Fibroblast of lung (primary cell): Measurements from ENCODE around the gene ZPLD1. TPM values are rescaled to one million over a fixed set of nuclear protein-coding genes. Genes with fewer than 3 reads are reported as not detected.

Experiments
- DNase-seq, 2 donors: peaks; one replicate each; pipeline versions ENCODE4 v3.0.0 to v3.0.0-alpha.2; 2010; ENCODE audit warnings: low read depth in 2 of 2
- H2AFZ ChIP-seq: 2 replicates; pipeline ENCODE4 v1.5.1; 2012; ENCODE audit warnings: low read length, control low read depth, inconsistent platforms
- H3K27ac ChIP-seq: 2 replicates; pipeline ENCODE4 v1.5.1; 2011; ENCODE audit warnings: low read length, control low read depth; ENCODE audit not compliant: insufficient read depth
- H3K27me3 ChIP-seq: 2 replicates; pipeline ENCODE4 v1.5.1; 2011; ENCODE audit warnings: mild to moderate bottlenecking, low read length; ENCODE audit not compliant: control insufficient read depth, insufficient read depth
- H3K36me3 ChIP-seq: 2 replicates; pipeline ENCODE4 v1.5.1; 2011; ENCODE audit warnings: low read length; ENCODE audit not compliant: control insufficient read depth, insufficient read depth
- H3K4me1 ChIP-seq: 2 replicates; pipeline ENCODE4 v1.5.1; 2011; ENCODE audit warnings: low read length; ENCODE audit not compliant: control insufficient read depth, insufficient read depth; ENCODE audit errors: extremely low read depth
- H3K4me2 ChIP-seq: 2 replicates; pipeline ENCODE4 v1.5.1; 2011; ENCODE audit warnings: low read length, control low read depth; ENCODE audit not compliant: insufficient read depth; ENCODE audit errors: extremely low read depth
- H3K4me3 ChIP-seq, 4 experiments: fragments of 200-600 bp in 1 of 4; sonication (generic) in 1 of 4; replicated peaks in 1 of 4; 2 replicates each; pipeline ENCODE4 v1.5.1; 2011 to 2016; ENCODE audit warnings: low read length in 4 of 4, low read depth in 3 of 4, mild to moderate bottlenecking in 3 of 4, control low read depth in 2 of 4, inconsistent platforms in 1 of 4, mixed read lengths in 1 of 4; ENCODE audit not compliant: insufficient read depth in 1 of 4; ENCODE audit errors: control extremely low read depth in 1 of 4
- H3K79me2 ChIP-seq: 2 replicates; pipeline ENCODE4 v1.5.1; 2012; ENCODE audit warnings: mild to moderate bottlenecking, low read length, inconsistent platforms; ENCODE audit not compliant: control insufficient read depth, insufficient read depth
- H3K9ac ChIP-seq: 2 replicates; pipeline ENCODE4 v1.5.1; 2011; ENCODE audit warnings: mild to moderate bottlenecking, low read length, control low read depth; ENCODE audit not compliant: insufficient read depth
- H3K9me3 ChIP-seq: 2 replicates; pipeline ENCODE4 v1.5.1; 2012; ENCODE audit warnings: low read depth, low read length; ENCODE audit not compliant: control insufficient read depth, insufficient read depth
- H4K20me1 ChIP-seq: 2 replicates; pipeline ENCODE4 v1.5.1; 2011; ENCODE audit warnings: low read length; ENCODE audit not compliant: control insufficient read depth, insufficient read depth; ENCODE audit errors: extremely low read depth
- EZH2 ChIP-seq: IDR thresholded peaks from 2 replicates; pipeline ENCODE4 v1.5.1; 2012; ENCODE audit warnings: low read length, control low read depth, mild to moderate bottlenecking; ENCODE audit errors: missing control alignments
- polyA plus RNA-seq, 2 donors: library from polyadenylated mRNA; depleted of rRNA in 1 of 2; stranded (reverse) in 1 of 2; unstranded in 1 of 2; fragments of >200 nt; gene quantifications; 2 replicates each; pipeline ENCODE4 v1.2.1, GENCODE V29; 2011 to 2012; ENCODE audit warnings: missing spikeins in 1 of 2
- total RNA-seq: library from RNA; depleted of rRNA; stranded (reverse); fragments of >200 nt; gene quantifications from 2 replicates; pipeline ENCODE4 v1.2.1, GENCODE V29; 2014
- TF ChIP-seq, protein P1 (sequence below), 2 donors: IDR thresholded peaks in 1 of 2; conservative IDR thresholded peaks in 1 of 2; 1 replicate in 1 of 2; 2 replicates in 1 of 2; pipeline ENCODE4 v1.5.1; 2011 to 2012; ENCODE audit warnings: low read length in 2 of 2, control low read depth in 1 of 2, inconsistent platforms in 1 of 2, low read depth in 1 of 2, mild to moderate bottlenecking in 1 of 2

The ZPLD1 gene
- total and polyA plus RNA-seq, 2 donors (not counting 1 experiment from before 2014, with no cell fraction given) = 0.02 to 0.17 TPM

DNA sequence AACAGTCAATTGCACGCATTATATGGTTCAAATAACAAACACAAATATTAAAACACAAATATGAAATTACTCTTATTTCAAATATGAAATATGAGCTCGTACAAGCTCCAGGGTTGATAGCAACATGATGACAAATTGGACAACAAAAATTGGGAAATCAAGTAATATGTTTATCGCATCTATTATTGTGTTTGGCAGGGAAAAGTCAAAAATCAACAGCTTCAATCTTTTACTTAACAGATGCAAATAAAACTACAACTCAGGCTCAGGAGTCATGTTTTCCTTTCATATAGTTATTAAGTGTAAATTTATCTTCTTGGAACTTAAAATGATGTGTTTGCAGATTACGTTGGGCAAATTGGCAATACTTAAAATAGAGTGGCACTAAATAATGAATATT lies 41.4 kb downstream of the ZPLD1 start:
- no peak overlapping the region for H3K9ac ChIP-seq
- H3K4me2 ChIP-seq = no peak overlapping the region
- no peak overlapping the region for H3K27ac ChIP-seq
- no peak for TF ChIP-seq EZH2
- TF ChIP-seq, protein P1, sequence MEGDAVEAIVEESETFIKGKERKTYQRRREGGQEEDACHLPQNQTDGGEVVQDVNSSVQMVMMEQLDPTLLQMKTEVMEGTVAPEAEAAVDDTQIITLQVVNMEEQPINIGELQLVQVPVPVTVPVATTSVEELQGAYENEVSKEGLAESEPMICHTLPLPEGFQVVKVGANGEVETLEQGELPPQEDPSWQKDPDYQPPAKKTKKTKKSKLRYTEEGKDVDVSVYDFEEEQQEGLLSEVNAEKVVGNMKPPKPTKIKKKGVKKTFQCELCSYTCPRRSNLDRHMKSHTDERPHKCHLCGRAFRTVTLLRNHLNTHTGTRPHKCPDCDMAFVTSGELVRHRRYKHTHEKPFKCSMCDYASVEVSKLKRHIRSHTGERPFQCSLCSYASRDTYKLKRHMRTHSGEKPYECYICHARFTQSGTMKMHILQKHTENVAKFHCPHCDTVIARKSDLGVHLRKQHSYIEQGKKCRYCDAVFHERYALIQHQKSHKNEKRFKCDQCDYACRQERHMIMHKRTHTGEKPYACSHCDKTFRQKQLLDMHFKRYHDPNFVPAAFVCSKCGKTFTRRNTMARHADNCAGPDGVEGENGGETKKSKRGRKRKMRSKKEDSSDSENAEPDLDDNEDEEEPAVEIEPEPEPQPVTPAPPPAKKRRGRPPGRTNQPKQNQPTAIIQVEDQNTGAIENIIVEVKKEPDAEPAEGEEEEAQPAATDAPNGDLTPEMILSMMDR (conservative IDR thresholded peaks at IDR 0.05 in 1 of 2, IDR thresholded peaks at IDR 0.05 in 1 of 2; ENCODE audit: low read depth in 1 of 2, low read length in 2 of 2) = no peak
- no peak overlapping the region for H3K4me3 ChIP-seq
- no peak overlapping the region for H2AFZ ChIP-seq
- H3K4me1 ChIP-seq = no peaks in the 10 kb centered on the region
- H4K20me1 ChIP-seq = no peaks in the 10 kb centered on the region
- no peaks in the 10 kb centered on the region for H3K36me3 ChIP-seq
- H3K9me3 ChIP-seq = no peaks in the 10 kb centered on the region
- no peaks in the 10 kb centered on the region for H3K79me2 ChIP-seq
- H3K27me3 ChIP-seq = no peaks in the 10 kb centered on the region
- no peak for DNase-seq

DNA sequence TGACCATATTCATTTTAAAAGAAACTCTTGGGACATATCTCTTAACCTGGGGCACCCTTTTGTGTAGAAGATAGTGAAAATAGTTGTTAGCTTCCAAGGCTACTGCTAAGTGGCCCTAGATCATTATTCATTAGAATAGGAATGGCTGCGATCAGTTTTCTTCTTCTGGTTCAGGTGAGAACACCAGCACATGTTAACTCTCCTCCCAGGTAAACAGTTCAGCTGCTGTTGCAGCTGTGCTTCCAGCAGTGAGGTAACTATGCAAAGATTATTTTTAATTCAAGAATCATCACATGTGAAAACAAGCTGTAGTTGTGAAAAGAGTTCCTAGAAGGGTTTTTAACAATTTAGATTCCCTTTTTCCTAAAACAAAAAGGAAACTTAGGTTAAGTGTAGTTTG lies 43.3 kb downstream of the ZPLD1 start:
- DNase-seq = no peak
- Histone ChIP-seq H3K36me3 (no peaks in the 10 kb centered on the region), H3K79me2 (no peaks in the 10 kb centered on the region), H3K4me1 (no peaks in the 10 kb centered on the region), H3K27me3 (no peaks in the 10 kb centered on the region), H3K9ac (no peak overlapping the region), H3K4me3 (no peak overlapping the region), H3K9me3 (no peaks in the 10 kb centered on the region), H3K27ac (no peak overlapping the region), H2AFZ (no peak overlapping the region), H3K4me2 (no peak overlapping the region), H4K20me1 (no peaks in the 10 kb centered on the region)
- no peak for TF ChIP-seq EZH2
- TF ChIP-seq, protein P1 (conservative IDR thresholded peaks at IDR 0.05 in 1 of 2, IDR thresholded peaks at IDR 0.05 in 1 of 2; ENCODE audit: low read depth in 1 of 2, low read length in 2 of 2) = no peak

DNA sequence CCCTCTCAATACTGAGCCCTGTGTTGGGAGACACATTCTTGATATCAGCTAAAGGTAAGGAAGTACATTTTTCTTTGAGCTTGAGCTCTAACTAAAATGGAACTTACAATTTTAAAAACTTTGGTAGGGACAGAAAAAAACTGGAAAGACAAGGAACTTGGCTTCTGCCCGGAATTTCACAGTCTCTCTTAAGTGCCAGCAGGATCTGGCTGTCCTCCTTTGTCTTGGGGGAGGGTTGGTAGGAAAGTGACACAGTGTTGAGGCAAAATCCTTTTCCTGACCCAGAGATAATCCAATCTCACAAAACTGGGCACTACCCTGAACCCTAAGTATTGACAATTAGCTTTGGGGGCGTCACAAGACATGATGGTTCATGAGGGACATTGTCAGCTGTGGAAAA lies 45.3 kb downstream of the ZPLD1 start:
- TF ChIP-seq, protein P1 (conservative IDR thresholded peaks at IDR 0.05 in 1 of 2, IDR thresholded peaks at IDR 0.05 in 1 of 2; ENCODE audit: low read depth in 1 of 2, low read length in 2 of 2) = no peak
- TF ChIP-seq EZH2 = no peak
- Histone ChIP-seq H3K27ac (no peak overlapping the region), H3K9me3 (no peaks in the 10 kb centered on the region), H3K9ac (no peak overlapping the region), H3K79me2 (no peaks in the 10 kb centered on the region), H3K4me3 (no peak overlapping the region), H3K4me2 (no peak overlapping the region), H4K20me1 (no peaks in the 10 kb centered on the region), H3K36me3 (no peaks in the 10 kb centered on the region), H3K27me3 (no peaks in the 10 kb centered on the region), H2AFZ (no peak overlapping the region), H3K4me1 (no peaks in the 10 kb centered on the region)
- no peak for DNase-seq
